Liver (tissue), 9 donors: Measurements from ENCODE around the gene GALNTL6. TPM values are rescaled to one million over a fixed set of nuclear protein-coding genes. Genes with fewer than 3 reads are reported as not detected.

Source experiments
- DNase-seq: peaks from one replicate; pipeline ENCODE4 v3.0.0-alpha.2; 2017; ENCODE audit warnings: low spot score
- H3K27ac ChIP-seq, 2 donors: one replicate each; pipeline ENCODE4 v1.7.0; 2013; ENCODE audit warnings: inconsistent platforms in 2 of 2, low read length in 2 of 2, control low read depth in 1 of 2, low read depth in 1 of 2, mild to moderate bottlenecking in 1 of 2
- H3K27me3 ChIP-seq, 4 donors: one replicate each; pipeline versions ENCODE4 v1.6.1 to v1.7.0; 2013; ENCODE audit warnings: low read length in 3 of 4, inconsistent platforms in 1 of 4, mild to moderate bottlenecking in 1 of 4, moderate library complexity in 1 of 4; ENCODE audit not compliant: control insufficient read depth in 4 of 4, insufficient read depth in 4 of 4
- H3K36me3 ChIP-seq, 4 donors: one replicate each; pipeline versions ENCODE4 v1.6.1 to v1.7.0; 2013; ENCODE audit warnings: low read length in 3 of 4, mild to moderate bottlenecking in 3 of 4, low read depth in 1 of 4, moderate library complexity in 1 of 4; ENCODE audit not compliant: control insufficient read depth in 4 of 4, insufficient read depth in 3 of 4
- H3K4me1 ChIP-seq, 4 donors: one replicate each; pipeline versions ENCODE4 v1.6.1 to v1.7.0; 2013; ENCODE audit warnings: low read length in 3 of 4, mild to moderate bottlenecking in 3 of 4, moderate library complexity in 1 of 4; ENCODE audit not compliant: control insufficient read depth in 4 of 4, insufficient read depth in 4 of 4
- H3K4me3 ChIP-seq, 3 donors: one replicate each; pipeline versions ENCODE4 v1.6.1 to v1.7.0; 2013; ENCODE audit warnings: low read length in 3 of 3, control low read depth in 1 of 3, low read depth in 1 of 3, mild to moderate bottlenecking in 1 of 3
- H3K9ac ChIP-seq, 2 donors: one replicate each; pipeline ENCODE4 v1.7.0; 2013; ENCODE audit warnings: low read length in 2 of 2, mild to moderate bottlenecking in 2 of 2, moderate library complexity in 2 of 2, control low read depth in 1 of 2, low read depth in 1 of 2
- H3K9me3 ChIP-seq, 4 donors: one replicate each; pipeline versions ENCODE4 v1.6.1 to v1.7.0; 2013; ENCODE audit warnings: low read length in 3 of 4; ENCODE audit not compliant: control insufficient read depth in 4 of 4
- EGR1 ChIP-seq, 2 donors: IDR thresholded peaks; 2 replicates each; pipeline ENCODE4 v1.6.1; 2016 to 2018; ENCODE audit warnings: antibody characterized with exemption in 2 of 2, low read depth in 2 of 2
- FOXA1 ChIP-seq: IDR thresholded peaks from 2 replicates; pipeline ENCODE4 v1.6.1; 2016; ENCODE audit warnings: antibody characterized with exemption
- FOXA2 ChIP-seq: IDR thresholded peaks from 2 replicates; pipeline ENCODE4 v1.6.1; 2016; ENCODE audit warnings: antibody characterized with exemption
- GABPA ChIP-seq, 2 donors: IDR thresholded peaks in 1 of 2; conservative IDR thresholded peaks in 1 of 2; 2 replicates each; pipeline ENCODE4 v1.6.1; 2016; ENCODE audit warnings: antibody characterized with exemption in 2 of 2, mild to moderate bottlenecking in 1 of 2, moderate library complexity in 1 of 2
- HNF4A ChIP-seq, 2 donors: conservative IDR thresholded peaks; 2 replicates each; pipeline ENCODE4 v1.6.1; 2016; ENCODE audit warnings: antibody characterized with exemption in 2 of 2, mild to moderate bottlenecking in 2 of 2
- HNF4G ChIP-seq: IDR thresholded peaks from 2 replicates; pipeline ENCODE4 v1.6.1; 2016; ENCODE audit warnings: antibody characterized with exemption
- JUND ChIP-seq, 2 donors: IDR thresholded peaks; 2 replicates each; pipeline ENCODE4 v1.6.1; 2016; ENCODE audit warnings: antibody characterized with exemption in 2 of 2
- NR2F2 ChIP-seq: IDR thresholded peaks from 2 replicates; pipeline ENCODE4 v1.6.1; 2016; ENCODE audit warnings: antibody characterized with exemption
- RAD21 ChIP-seq, 2 donors: IDR thresholded peaks; 2 replicates each; pipeline ENCODE4 v1.6.1; 2016; ENCODE audit warnings: antibody characterized with exemption in 2 of 2, mild to moderate bottlenecking in 2 of 2
- RXRA ChIP-seq, 2 donors: IDR thresholded peaks; 2 replicates each; pipeline ENCODE4 v1.6.1; 2017 to 2018; ENCODE audit warnings: antibody characterized with exemption in 2 of 2, mild to moderate bottlenecking in 1 of 2
- SP1 ChIP-seq: IDR thresholded peaks from 2 replicates; pipeline ENCODE4 v1.6.1; 2018; ENCODE audit warnings: antibody characterized with exemption, mild to moderate bottlenecking
- TAF1 ChIP-seq: conservative IDR thresholded peaks from 2 replicates; pipeline ENCODE4 v1.6.1; 2016; ENCODE audit warnings: antibody characterized with exemption, mild to moderate bottlenecking
- YY1 ChIP-seq: IDR thresholded peaks from 2 replicates; pipeline ENCODE4 v1.6.1; 2016; ENCODE audit warnings: antibody characterized with exemption, mild to moderate bottlenecking
- WGBS: extraction: QIAGEN DNeasy Blood & Tissue Kit; methylation state at CpG from one replicate; pipeline ENCODE4 v1.1.7; 2013; 5-methylcytosine and 5-hydroxymethylcytosine counted together
- polyA plus RNA-seq, 2 donors: library from polyadenylated mRNA; stranded (reverse) in 1 of 2; unstranded in 1 of 2; fragments of 200-250 nt in 1 of 2; fragments of >200 nt in 1 of 2; fragmentation: Nextera tagmentation in 1 of 2; extraction: Ambion mirVana in 1 of 2; gene quantifications; one replicate each; pipeline versions ENCODE4 v1.2.1 to v1.2.3, GENCODE V29; 2013 to 2015
- total RNA-seq, 2 donors: library from RNA; depleted of rRNA; stranded (reverse); fragments of >200 nt; gene quantifications; one replicate each; pipeline ENCODE4 v1.2.3, GENCODE V29; 2014
- TF ChIP-seq, protein P1 (sequence below): IDR thresholded peaks from 2 replicates; pipeline ENCODE4 v1.6.1; 2016; ENCODE audit warnings: antibody characterized with exemption
- TF ChIP-seq, protein P2 (sequence below): fragments of 150-350 bp; IDR thresholded peaks from 2 replicates; pipeline ENCODE4 v1.5.1; 2017; ENCODE audit warnings: improper control_type of control experiment, low read depth, low read length; ENCODE audit not compliant: missing input control
- TF ChIP-seq, protein P3 (sequence below): IDR thresholded peaks from 2 replicates; pipeline ENCODE4 v1.6.1; 2016; ENCODE audit warnings: antibody characterized with exemption, mild to moderate bottlenecking
- TF ChIP-seq, protein P4 (sequence below): IDR thresholded peaks from 2 replicates; pipeline ENCODE4 v1.6.1; 2016; ENCODE audit warnings: antibody characterized with exemption
- TF ChIP-seq, protein P5 (sequence below): IDR thresholded peaks from 2 replicates; pipeline ENCODE4 v1.6.1; 2016; ENCODE audit warnings: antibody characterized with exemption
- donor health status: healthy.
- donor health status: healthy.
- donor health status: healthy.
- donor health status: healthy.
- donor health status: healthy.

Gene GALNTL6
- total and polyA plus RNA-seq, 4 donors, result 0.06 to 0.08 TPM; not detected in 2

DNA sequence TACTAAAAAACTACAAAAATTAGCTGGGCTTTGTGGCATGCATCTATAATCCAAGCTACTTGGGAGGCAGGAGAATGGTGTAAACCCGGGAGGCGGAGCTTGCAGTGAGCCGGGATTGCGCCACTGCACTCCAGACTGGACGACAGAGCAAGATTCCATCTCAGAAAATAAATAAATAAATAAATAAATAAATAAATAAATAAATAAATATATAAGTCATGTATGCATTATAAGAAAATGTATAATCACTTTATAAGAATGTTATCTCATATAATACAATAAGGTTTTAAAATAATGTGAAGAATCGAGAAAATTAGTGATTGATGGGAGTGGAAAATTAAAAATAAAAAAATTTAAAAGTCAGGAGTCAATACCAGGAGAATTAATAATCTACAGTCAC is 127.5 kb downstream of the GALNTL6 start:
- Histone ChIP-seq H3K36me3 (no peaks in the 10 kb centered on the region), H3K4me3 (no peak overlapping the region), H3K27me3 (no peaks in the 10 kb centered on the region), H3K9me3 (no peaks in the 10 kb centered on the region), H3K4me1 (no peaks in the 10 kb centered on the region), H3K9ac (no peak overlapping the region), H3K27ac (no peak overlapping the region)
- TF ChIP-seq YY1 (no peak), SP1 (no peak), NR2F2 (no peak), FOXA2 (no peak), HNF4G (no peak), HNF4A (conservative IDR thresholded peaks at IDR 0.05) (no peak), TAF1 (no peak), GABPA (IDR thresholded peaks at IDR 0.05 in 1 of 2, conservative IDR thresholded peaks at IDR 0.05 in 1 of 2) (no peak), JUND (IDR thresholded peaks at IDR 0.05) (no peak), EGR1 (IDR thresholded peaks at IDR 0.05; ENCODE audit: low read depth in 2 of 2) (no peak)
- TF ChIP-seq, protein P1, sequence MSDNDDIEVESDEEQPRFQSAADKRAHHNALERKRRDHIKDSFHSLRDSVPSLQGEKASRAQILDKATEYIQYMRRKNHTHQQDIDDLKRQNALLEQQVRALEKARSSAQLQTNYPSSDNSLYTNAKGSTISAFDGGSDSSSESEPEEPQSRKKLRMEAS, result no peak
- TF ChIP-seq, protein P2, sequence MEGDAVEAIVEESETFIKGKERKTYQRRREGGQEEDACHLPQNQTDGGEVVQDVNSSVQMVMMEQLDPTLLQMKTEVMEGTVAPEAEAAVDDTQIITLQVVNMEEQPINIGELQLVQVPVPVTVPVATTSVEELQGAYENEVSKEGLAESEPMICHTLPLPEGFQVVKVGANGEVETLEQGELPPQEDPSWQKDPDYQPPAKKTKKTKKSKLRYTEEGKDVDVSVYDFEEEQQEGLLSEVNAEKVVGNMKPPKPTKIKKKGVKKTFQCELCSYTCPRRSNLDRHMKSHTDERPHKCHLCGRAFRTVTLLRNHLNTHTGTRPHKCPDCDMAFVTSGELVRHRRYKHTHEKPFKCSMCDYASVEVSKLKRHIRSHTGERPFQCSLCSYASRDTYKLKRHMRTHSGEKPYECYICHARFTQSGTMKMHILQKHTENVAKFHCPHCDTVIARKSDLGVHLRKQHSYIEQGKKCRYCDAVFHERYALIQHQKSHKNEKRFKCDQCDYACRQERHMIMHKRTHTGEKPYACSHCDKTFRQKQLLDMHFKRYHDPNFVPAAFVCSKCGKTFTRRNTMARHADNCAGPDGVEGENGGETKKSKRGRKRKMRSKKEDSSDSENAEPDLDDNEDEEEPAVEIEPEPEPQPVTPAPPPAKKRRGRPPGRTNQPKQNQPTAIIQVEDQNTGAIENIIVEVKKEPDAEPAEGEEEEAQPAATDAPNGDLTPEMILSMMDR, result no peak
- TF ChIP-seq, protein P3, sequence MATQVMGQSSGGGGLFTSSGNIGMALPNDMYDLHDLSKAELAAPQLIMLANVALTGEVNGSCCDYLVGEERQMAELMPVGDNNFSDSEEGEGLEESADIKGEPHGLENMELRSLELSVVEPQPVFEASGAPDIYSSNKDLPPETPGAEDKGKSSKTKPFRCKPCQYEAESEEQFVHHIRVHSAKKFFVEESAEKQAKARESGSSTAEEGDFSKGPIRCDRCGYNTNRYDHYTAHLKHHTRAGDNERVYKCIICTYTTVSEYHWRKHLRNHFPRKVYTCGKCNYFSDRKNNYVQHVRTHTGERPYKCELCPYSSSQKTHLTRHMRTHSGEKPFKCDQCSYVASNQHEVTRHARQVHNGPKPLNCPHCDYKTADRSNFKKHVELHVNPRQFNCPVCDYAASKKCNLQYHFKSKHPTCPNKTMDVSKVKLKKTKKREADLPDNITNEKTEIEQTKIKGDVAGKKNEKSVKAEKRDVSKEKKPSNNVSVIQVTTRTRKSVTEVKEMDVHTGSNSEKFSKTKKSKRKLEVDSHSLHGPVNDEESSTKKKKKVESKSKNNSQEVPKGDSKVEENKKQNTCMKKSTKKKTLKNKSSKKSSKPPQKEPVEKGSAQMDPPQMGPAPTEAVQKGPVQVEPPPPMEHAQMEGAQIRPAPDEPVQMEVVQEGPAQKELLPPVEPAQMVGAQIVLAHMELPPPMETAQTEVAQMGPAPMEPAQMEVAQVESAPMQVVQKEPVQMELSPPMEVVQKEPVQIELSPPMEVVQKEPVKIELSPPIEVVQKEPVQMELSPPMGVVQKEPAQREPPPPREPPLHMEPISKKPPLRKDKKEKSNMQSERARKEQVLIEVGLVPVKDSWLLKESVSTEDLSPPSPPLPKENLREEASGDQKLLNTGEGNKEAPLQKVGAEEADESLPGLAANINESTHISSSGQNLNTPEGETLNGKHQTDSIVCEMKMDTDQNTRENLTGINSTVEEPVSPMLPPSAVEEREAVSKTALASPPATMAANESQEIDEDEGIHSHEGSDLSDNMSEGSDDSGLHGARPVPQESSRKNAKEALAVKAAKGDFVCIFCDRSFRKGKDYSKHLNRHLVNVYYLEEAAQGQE, result no peak
- TF ChIP-seq, protein P4, sequence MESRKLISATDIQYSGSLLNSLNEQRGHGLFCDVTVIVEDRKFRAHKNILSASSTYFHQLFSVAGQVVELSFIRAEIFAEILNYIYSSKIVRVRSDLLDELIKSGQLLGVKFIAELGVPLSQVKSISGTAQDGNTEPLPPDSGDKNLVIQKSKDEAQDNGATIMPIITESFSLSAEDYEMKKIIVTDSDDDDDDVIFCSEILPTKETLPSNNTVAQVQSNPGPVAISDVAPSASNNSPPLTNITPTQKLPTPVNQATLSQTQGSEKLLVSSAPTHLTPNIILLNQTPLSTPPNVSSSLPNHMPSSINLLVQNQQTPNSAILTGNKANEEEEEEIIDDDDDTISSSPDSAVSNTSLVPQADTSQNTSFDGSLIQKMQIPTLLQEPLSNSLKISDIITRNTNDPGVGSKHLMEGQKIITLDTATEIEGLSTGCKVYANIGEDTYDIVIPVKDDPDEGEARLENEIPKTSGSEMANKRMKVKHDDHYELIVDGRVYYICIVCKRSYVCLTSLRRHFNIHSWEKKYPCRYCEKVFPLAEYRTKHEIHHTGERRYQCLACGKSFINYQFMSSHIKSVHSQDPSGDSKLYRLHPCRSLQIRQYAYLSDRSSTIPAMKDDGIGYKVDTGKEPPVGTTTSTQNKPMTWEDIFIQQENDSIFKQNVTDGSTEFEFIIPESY, result no peak
- WGBS, result 87% methylated on average over 6 of the region's 6 CpGs
- no peak for DNase-seq

DNA sequence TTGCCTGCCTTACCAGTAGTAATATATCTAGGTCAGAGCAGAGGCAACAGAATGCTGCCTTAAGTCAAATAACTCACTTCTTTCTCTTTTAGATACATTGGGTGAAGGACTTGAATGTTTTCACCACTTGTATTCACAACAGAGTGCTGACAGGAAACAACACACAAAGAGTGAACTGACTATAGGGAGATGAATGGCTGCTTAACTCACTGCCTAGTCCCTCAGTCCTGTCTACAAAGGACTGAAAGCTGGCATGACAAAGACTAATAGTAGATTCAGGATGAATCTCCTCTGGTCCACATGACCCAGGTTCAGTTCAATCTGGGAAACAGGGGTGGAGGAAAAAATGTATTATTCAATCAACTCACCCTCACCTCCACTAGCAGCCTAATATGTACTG is 134.2 kb downstream of the GALNTL6 start:
- Histone ChIP-seq H3K4me3 (no peak overlapping the region), H3K27me3 (no peaks in the 10 kb centered on the region), H3K4me1 (no peaks in the 10 kb centered on the region), H3K9me3 (no peaks in the 10 kb centered on the region), H3K36me3 (no peaks in the 10 kb centered on the region), H3K9ac (no peak overlapping the region), H3K27ac (no peak overlapping the region)
- no peak for TF ChIP-seq RAD21 (IDR thresholded peaks at IDR 0.05)
- no peak for TF ChIP-seq HNF4G
- TF ChIP-seq, protein P5, sequence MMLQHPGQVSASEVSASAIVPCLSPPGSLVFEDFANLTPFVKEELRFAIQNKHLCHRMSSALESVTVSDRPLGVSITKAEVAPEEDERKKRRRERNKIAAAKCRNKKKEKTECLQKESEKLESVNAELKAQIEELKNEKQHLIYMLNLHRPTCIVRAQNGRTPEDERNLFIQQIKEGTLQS, result no peak
- TF ChIP-seq GABPA (IDR thresholded peaks at IDR 0.05 in 1 of 2, conservative IDR thresholded peaks at IDR 0.05 in 1 of 2), result no peak
- no peak for TF ChIP-seq FOXA1
- TF ChIP-seq NR2F2, result no peak
- TF ChIP-seq RXRA (IDR thresholded peaks at IDR 0.05), result no peak
- no peak for DNase-seq
